GM19468 (cell line): Measurements from ENCODE around the gene ZFTA.
"Not testable (repeated sequence)": the region's sequence is repeated elsewhere in the genome, so short reads cannot be mapped to it uniquely, and the experiment has no call there.

Experiments used
- ATAC-seq: cut with Tn5 transposase; IDR thresholded peaks from one replicate; pipeline ENCODE4 v1.9.1; 2021; ENCODE audit warnings: mild to moderate bottlenecking, moderate library complexity, moderate number of reproducible peaks; ENCODE audit not compliant: unreplicated experiment; ENCODE audit errors: extremely low read depth

ZFTA gene

DNA sequence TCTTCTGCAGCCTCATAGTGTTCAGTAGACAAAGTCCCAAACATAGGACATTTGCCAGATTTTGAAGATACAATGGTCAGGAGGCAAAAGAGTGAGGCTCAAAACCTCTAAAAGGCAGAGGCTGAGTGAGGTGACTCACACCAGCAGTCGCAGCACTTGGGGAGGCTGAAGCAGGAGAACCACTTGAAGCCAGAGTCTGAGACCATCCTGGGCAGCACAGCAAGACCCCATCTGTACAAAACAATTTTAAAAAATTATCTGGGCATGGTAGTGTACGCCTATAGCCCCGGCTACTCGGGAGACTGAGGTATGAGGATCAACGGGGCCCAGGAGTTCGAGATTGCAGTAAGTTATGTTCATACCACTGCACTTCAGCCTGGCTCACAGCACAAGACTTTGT is 14.2 kb upstream of the ZFTA start:
- ATAC-seq: no peak

DNA sequence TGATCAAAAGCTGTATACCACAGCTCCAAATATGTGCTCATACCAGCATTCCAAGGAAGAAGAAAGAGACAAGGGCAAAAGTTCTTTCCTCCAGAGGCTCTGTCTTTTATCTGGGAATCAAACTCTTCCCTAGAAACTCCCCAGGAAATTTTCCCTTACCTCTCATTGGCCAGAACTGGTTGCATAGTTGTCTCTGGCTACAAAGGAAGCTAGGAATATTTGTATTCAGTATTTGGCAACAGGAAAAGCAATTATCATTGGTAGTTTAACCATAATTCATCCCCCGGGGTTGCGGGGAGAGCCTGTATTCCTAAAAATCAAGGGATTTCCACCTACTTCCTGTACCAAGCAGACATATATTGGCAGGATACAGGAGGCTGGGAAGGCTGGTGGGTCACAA is 10.5 kb upstream of the ZFTA start:
- no peak for ATAC-seq

DNA sequence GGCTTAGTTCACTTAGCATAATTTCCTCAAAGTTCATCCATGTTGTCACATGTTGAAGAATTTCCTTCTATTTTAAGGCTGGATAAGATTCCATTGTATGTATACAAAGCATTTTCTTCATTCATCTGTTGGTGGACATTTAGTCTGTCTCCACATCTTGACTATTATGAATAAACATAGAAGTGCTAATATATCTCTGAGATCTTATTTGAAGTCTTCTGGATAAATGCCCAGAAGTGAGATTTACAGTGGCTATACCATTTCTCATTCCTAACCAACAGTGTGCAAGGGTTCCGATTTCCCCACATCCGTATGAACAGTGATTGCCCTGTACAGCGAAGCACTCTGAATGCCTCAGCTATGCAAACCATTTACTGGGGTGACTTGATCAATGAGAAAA is 6.6 kb upstream of the ZFTA start:
- no peak for ATAC-seq

DNA sequence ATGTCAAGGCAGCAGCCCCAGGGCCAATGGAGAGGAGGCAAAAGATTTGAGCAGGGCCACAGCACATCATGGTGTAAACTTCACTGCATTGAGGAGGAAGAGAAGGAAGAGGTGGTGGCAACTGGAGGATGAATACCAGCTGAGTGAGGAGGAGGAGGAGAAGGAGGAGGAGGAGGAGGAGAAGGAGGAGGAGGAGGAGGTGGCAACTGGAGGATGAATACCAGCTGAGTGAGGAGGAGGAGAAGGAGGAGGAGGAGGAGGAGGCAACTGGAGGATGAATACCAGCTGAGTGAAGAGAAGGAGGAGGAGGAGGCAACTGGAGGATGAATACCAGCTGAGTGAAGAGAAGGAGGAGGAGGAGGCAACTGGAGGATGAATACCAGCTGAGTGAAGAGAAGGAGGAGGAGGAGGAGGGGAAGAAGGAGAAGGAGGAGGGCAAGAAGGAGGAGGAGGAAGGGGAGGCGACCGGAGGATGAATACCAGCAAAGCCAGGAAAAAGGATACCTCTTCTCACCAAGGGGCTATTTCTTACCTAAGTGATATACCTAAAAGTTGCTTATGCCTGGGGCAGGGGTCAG is 3.3 kb upstream of the ZFTA start:
- ATAC-seq: not testable (repeated sequence)

DNA sequence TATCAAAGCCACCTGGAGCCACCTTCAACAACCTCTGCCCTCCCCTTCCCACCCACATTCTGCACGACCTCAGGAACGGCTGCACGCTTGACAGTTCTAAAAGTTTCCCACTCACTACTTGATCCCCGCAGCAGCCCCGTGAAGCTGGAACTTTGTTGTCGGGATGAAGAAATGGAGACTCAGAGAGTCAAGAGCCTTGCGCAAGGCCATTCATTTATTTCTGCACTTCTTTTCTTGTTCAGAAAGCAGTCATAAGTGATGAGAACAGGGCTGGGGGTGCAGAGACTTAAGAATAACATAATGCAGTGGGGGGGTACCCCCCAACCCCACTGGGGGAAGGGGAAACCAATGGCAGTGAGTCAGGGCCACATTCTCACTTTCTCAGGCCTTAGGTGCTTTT is 2.2 kb upstream of the ZFTA start:
- no peak for ATAC-seq

DNA sequence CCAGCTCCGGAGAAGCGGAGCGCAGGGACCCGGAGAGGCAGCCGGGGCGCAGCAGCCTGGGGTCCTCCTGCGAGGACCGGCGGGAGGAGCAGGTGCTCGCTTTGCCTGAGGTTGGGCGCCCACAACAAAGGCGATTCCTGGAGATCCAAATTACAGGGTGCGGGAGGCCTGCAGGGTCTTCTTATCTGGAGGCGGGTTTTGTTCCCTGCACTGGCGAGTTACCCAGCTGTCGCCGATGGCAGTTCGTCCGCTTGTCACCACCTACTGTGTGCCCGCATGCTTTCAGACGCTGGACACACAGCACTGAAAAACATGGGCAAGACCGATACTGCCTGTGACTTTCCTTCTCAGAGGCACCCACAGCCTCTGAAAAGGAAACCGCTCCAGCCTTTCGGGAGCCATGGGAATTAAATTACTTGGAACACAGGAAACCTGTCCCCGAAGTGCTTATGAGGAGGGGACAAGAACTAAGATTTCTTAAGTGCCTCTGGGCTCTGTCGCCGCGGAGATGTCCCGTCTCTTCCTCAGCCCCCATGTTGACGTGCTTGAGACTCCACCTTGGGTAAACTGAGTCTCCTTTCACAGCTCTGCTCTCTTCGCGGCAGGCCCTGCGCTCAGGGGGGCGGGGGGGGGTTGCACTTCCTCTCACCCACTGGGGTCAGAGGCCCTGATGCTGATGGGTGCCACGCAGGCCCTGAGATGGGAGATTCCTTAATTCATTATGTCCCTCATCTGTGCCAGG is 1.3 kb upstream of the ZFTA start:
- no peak for ATAC-seq

DNA sequence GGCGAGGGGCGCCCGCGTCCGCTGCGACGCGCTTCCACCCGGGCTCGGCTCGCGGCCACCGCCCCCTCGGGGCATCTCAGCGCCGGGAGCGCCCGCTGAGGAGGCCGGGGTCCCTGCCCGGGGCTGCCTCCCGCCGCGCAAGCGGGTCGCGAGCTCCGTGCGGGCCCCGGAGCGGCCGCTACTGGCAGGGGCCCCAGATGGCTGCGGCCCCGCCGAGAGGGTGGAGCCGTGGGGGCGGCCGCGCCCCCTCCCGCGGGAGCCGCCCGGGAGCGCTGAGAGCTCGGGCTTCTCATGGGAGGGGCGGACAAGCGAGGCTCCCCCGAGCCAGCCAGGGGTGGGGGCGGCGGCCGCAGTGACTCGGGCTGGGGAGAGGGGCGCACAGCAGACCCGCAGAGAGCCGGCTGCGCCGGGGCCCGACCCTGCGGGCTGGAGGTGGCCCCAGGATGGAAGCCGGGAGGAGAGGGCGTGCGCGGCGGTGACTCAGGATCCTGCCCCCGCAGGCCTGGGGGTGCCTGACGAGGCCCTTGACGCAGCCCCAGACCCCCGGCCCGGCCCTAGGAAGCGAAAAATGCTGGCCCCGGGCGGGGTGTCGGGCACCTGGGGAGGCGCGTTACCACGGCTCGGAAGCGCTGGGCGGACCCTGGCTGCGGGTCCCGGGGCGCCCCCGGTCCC is 603 bp upstream of the ZFTA start:
- no peak for ATAC-seq

DNA sequence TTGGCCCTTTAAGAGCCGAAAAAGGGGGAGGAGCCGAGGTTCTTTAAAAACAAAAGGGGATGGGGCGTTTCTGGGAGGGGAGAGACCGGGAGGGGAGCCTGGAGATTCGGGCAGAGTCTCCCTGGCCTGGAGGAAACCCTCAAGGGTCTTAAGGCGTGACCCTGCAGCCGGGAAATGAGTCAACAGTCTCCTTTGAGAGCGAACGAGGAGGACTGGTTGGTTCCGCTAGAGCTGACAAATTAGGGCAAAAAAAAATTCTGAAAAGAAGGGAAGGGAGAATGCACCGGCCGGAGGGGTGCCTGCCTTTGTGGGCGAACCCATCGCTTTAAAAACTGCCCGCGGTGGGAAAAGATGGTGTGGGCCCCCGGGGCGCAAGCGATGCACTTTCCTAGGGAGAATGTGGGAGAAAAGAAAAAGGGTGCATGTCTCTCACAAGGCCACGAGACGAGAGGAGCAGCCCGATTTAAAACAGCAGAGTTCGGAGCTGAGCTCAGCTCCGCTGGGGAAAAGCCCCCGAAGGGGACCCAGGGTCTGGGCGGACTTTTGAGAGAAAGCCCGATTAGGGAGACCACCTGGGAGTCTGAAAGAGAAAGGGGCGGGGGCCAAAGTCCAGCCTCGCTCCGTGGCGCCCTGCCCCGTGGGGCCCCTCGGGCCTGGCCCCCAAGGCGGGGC is 874 bp downstream of the ZFTA start:
- ATAC-seq: no peak

DNA sequence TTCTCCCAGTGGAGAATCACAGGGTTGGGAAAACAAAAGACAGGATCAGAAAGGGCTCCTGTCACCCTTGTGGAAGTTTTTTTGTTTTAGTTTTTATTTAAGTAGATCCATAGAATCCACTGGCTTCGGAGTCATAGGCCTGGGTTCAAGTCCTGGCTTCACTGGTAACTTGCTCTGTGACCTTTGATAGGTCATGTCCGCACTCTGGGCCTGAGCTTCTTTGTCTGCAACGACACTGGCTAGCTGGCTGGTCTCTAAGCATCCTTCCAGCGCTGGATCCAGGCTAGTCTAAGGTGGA is 1.4 kb downstream of the ZFTA start:
- ATAC-seq: no peak

DNA sequence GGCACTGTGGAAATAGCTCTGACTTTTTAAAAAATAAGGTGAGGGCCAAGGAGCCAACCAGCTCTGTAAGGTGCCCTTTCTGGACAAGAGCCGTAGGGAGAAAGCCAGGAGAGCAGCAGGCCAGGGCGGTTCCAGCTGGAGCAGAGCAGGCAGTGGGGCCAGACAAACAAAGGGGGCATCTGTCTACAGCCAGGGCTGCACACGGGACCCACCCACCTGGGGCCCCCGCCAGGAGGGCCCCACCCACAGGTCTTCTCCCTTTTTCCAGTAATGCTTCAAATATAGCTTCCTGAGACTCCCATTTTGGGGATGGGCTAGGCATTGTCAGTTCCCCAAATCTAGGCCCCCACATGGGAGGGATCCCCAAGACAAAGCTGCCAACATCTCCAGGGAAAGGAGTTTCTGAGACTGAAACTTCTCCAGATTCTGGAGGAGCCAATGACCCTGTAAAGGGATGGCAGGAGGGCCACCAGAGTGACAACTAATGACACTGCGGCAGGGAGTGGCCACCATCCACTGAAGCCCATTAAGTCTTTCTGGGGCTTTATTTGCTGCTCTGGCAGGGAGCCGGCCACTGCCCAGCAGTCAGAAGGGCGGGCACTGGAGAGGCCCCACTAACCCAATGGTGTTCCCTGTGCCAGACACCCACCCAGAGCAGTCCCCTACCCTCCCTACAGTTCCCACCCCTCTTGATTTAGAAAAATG is 1.9 kb downstream of the ZFTA start:
- ATAC-seq: no peak

DNA sequence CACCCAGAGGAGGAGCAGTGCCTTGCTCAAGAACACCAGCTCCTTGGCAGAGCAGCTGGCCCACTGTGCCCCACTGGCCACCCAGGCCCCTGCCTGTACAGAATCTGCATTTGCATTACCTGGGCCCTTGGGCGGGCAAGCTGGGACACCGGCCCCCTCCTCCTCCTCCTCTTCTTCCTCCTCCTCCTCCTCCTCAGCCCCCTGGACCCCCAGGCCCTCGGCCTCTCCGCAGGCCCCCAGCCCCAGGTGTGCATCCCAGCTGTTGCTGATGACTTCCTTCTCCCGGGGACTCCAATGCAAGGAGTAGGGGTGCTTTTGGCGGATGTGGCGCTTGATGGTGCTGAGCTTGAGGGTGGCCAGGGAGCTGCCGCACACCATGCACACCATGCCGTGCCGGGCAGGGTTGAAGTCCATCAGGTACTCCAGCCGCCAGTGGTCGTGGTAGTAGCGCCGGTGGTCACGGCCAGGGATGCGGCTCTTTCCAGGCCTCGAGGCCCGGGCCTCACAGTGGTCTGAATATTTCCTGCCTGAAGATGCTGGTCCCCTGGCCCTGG is 2.8 kb downstream of the ZFTA start:
- ATAC-seq: no peak

DNA sequence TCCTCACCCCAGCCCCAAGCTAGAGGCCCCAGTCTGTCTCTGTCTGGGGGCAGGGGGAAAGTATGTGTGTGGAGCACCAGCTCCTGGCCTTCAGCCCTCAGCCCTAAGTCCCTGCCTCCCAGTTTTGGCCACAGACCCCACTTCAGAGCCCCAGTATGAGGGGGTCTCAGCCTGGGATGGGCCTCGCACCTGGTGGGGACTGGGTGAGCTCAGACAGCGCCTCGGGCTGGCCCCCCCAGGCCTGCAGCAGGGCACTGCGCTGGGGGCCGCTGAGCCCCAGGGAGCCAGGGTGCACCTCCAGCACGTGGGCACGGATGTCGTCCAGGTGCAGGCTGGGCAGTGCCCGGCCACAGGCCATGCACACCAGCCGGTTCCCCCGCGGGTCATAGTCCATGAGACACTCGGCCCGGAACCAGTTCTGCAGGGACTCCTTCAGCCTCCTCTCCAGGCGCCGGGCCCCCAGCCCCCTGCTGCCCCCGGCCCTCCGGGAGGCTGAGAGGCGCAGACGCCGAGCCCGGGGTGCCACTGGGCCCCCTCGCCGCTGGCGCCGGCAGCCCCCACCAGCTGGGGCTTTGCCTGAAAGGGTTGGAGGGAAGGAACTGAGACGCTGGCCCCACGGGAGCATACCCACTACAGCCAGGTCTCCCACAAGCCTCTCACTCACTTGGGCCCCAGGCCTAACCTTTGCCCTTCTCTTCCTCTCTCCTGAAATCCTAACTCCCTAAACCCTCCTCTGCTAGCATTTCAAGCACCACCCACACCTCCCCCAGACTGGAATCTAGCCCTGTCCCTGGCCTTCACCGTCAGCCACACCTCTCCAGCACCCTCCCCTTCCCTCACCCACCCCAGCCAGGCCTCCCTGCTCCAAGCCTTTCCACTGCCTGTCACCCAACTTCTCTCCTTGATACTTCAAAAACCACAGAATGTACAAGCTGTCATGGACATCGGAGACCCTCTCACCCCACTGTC is 3.6 kb downstream of the ZFTA start:
- ATAC-seq: no peak

DNA sequence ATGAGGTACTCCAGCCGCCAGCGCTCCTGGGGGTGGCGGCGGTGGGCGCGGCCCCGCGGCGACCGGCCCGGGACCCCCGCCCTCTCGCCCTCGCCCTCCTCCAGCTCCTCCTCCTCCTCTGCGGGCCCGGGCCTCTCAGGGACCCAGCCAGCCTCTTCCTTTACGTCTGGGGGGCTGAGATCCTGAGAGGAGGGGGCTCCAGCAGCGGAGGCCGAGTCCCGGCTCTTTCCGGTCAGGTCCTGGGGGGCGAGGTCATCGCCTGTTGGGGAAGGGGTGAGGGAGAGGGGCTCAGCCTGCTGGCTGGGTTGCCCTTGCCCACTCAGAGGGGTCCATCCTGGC is 4.3 kb downstream of the ZFTA start:
- ATAC-seq: no peak

DNA sequence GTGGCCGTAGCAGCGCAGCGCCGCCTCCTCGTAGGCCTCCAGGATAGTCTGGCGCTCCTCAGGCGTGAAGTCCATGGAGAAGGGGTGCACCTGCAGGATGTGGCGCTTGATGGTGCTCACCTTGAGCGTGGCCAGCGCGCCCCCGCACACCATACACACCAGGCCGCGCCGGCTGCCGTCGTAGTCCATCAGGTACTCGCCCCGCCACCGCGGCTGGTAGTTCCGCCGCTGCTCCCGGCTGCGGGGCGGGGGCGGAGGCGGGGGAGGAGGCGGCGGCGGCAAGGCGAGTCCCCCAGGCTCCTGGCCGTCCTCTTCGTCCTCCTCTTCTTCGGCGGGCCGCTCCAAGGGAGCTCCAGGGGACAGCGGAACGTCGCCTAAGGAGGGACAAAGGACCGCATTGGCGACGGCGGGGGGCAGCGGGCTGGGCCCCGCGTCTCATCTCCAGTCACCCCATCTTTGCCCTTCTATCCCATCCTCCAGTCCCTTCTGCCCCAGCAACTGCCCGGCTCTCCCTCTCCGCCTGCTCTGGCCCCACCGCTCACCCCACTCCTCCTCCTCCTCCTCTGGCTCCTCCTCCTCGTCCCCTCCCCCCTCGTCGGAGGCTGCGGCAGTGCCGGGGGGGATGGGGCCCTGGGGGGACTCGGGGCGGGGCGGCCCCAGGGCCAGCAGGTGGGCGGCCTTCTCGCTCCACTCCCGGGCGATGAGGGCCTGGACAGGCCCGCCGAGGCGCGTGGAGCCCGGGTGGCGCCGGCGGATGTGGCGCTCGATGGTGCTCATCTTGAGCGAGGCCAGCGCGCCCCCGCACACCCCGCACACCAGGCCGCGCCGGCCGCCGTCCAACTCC is 4.9 kb downstream of the ZFTA start:
- ATAC-seq: no peak

DNA sequence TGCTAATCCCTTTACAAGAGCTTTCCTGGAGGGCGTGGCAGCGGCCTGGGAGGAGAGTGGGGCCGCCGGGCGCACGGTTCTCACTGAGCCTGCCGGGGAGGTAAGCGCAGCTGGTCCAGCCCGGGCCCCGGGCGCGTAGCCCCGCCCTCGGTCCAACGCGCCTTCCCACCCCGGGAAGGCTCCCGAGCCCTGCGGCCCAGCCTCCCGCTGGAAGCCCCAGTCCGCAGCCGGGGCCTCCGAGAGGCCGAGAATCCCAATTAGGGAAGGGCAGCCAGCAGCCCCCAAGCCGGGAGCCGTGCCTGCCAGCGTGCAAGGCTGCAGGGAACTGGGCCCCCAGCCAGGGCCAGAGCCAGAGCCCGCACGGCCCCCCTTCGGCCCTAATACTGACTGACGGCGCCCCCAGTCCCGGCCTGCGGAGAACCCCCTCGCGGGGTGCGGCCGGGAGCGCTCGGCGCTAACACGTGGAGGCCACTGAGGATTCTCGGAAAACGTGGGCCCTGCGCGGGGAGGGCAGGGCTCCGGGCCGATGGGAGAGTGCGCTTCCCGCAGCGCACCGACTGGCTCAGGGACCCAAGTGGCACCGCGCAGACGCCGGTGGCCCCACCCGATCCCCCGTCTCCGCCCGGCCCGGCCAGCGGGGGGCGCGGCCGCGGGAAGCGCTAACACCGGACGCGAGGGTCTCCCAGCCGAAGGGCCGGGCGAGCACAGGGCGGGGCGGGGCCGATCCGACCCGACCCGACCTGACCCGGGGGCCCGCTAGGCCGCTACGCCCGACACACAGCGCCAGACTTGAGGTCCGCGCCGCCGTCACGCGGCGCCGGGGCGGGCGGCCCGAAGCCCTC is 5.7 kb downstream of the ZFTA start:
- no peak for ATAC-seq

DNA sequence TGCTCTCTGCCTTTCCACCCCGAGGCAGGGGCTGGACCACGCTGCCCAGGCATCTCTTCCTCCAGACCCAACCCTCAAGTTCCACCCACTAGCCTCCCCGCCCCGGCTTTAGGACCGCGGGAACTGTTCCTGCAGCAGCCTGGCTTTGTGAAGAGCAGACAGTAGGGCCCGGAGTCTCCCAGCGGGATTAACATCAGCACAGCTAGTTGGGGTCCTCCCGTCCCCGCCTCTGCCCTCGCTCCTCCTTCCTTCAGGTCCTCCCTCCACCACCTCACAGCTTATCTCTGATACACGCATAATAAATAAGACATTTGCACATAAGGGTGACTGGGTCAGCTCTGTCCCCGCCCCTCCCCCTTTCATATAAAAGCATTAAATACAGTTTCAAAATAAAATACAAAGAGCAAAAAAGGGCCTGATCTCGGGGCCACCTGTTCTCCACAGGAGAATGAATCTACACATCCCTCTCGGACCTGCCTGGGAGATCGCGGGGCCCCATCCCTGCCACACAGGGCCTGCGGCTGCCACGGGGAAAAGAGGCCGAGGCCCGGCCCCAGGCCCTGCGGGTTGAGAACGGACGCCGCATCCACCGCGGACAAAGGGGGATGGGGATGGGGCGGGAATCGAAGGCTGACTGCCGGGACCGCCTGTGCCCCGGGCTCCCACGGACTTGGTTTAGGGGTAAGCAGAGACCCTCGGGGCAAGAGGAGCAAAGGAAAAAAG is 6.5 kb downstream of the ZFTA start:
- ATAC-seq: no peak

DNA sequence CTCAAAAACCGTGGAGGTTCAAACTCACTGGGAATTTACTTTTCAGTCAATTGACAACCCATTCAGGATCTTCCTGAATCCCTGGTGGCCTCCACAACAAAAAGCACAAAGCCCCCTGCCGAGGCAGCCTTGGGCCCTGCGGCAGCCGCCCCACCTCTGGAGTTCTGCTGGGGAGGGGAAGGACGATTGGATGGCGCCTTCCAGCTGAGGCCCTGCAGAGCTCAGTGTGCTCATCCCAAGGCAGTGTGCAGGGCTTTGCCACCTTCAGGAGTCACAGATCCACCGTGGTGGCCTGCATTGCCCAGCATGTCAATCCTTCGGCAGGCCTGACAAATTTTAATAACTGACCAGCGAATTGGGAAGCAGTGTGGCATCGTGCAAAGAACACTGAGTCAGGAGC is 7.4 kb downstream of the ZFTA start:
- ATAC-seq: no peak
